Measurements from ENCODE around the gene PAQR3.

Gene PAQR3

DNA sequence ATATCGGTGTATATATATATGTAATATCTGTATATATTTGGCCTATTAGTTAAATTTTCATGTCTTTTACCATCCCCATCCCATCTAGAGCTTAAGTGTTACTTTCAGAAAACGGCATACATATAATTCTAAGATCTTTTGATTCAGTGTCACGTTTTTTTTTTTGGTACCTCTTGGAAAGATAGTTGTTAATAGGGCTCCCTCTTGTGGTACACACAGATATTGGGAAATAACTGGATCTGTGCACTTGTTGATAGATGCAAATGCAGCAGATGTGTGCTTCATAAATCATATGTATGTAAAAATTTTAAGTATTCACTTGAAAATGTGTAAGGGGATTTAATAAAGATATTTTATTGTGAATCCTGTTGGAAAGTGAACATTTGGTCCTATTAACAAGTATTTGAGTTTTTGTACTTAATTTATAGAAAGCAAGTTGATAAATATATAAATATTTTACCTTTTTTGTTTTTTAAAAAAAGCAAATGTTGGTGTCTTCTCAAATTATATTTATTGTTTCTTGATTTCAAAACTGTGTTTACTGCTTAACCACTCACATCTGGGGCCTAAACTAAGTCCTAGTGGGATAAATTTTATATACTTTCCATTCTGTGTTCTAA lies 74.7 kb downstream of the PAQR3 start:
- intact Hi-C loops (cut with DNase I): loop anchor here (1.0 to 10.0 kb wide), 3 partner anchors 220 to 900 kb away; no protein-coding TSS in a partner anchor

DNA sequence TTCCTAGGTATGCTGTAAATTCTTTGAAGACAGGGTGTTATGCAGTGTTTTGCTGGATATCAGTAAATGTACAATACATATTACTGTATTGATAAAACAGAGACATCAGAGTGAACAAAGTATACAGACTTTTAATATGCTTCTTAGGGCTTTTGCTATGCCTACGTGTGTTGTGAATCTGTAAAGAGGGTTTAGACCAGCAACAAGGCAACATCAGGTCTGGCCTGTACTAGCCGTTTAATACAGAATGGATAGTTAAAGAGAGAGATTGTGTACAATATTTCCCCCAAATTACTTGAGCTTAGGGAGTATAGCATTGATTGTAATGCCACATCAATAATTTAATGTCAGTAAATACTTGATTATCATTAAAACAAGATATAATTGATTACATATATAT lies 75.2 kb downstream of the PAQR3 start:
- intact Hi-C loops (cut with DNase I): loop anchor here (1.0 to 10.0 kb wide), 3 partner anchors 219 to 899 kb away; no protein-coding TSS in a partner anchor
- DNase-seq: no peak

More for the DNA sequence above, 74.7 kb downstream of the PAQR3 start:
- no peak for DNase-seq

- no peak for DNase-seq
- intact Hi-C loops (cut with DNase I): loop anchor here (10.0 kb wide), 2 partner anchors 219 to 899 kb away; no protein-coding TSS in a partner anchor
Observed at GRCh38 chr4:78863254-78863869, 75.9 kb downstream of the PAQR3 start.

DNA sequence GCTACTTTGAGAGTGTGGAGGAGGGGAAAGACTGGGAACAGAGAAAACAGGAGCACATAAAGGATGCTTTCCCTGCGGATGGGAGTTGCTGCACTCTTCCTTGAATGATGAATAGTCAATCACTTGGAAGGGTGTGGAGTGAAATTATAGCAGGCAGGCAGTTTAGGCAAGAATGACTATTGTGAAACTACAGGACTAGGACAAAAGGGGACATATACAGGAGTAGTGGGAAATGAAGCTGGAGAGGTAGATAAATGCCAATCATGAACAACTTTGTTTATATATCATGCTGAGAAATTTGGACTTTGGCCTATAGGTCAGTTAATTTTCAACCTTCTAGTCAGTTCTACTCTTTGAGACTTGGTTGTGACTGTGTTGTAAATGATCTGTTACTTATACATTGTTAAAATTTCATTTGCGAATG lies 76.9 kb downstream of the PAQR3 start:
- DNase-seq: no peak

More for the DNA sequence above, 76.9 kb downstream of the PAQR3 start:
- intact Hi-C loops (cut with DNase I): loop anchor here (10.0 kb wide), 2 partner anchors 218 to 898 kb away; no protein-coding TSS in a partner anchor
